Skin epidermis (tissue), 12 donors: ENCODE data around the gene ZFC3H1.

Source experiments
- H3K27ac ChIP-seq, 21 experiments: fragments of 200-600 bp; sonication (generic) in 11 of 21; one replicate each; pipeline ENCODE4 v1.5.0; 2020; ENCODE audit warnings: mild to moderate bottlenecking in 3 of 21, inconsistent platforms in 2 of 21, moderate library complexity in 2 of 21
- H3K4me3 ChIP-seq, 7 experiments: fragments of 200-600 bp; sonication (generic) in 2 of 7; one replicate each; pipeline ENCODE4 v1.5.0; 2020; ENCODE audit warnings: inconsistent platforms in 2 of 7, mild to moderate bottlenecking in 2 of 7, moderate library complexity in 1 of 7

ZFC3H1 gene

GRCh38 chr12:71685914-71686657 lies 22.4 kb upstream of the ZFC3H1 start, which contains the start of gene TMEM19:
TSS of gene TMEM19 (plus strand) at chr12:71686082. CDS start at chr12:71686681, 599 bp downstream.
- Histone ChIP-seq H3K4me3 (peak within 1 kb of the TSS; percentile 56 to 75 (median 62)), H3K27ac (peak within 1 kb of the TSS; percentile 60 to 95 (median 88))

GRCh38 chr12:71685312-71685906 lies 21.8 kb upstream of the ZFC3H1 start:
- H3K27ac ChIP-seq = peak overlapping the region in 20 of 21 experiments; percentile 74 to 95 (median 88)
- peak overlapping the region; percentile 56 to 75 (median 62) for H3K4me3 ChIP-seq

- Histone ChIP-seq H3K27ac (no peak overlapping the region), H3K4me3 (no peak overlapping the region)
Measured at GRCh38 chr12:71684081-71684480, 20.4 kb upstream of the ZFC3H1 start.

DNA sequence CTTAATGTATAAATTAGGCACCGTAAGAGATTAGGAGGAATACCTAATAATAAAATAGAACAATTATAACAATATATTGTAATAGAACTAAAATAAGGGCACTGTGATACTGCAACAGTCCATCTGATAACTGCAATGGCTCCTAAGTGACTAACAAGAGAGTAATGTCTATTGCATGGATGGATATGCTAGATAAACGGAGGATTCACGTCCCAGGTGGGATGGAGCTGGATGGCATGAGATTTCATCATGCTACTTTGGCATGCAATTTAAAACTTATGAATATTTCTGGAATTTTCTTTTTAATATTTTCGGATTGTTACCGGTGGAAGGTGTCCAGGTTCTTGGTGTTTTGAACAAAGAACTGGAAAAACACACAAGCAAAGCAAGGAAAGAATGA lies 20.0 kb upstream of the ZFC3H1 start:
- no peak overlapping the region for H3K4me3 ChIP-seq
- H3K27ac ChIP-seq = no peak overlapping the region

- Histone ChIP-seq H3K27ac (no peak overlapping the region), H3K4me3 (no peak overlapping the region)
Measured at GRCh38 chr12:71682466-71682865, 18.8 kb upstream of the ZFC3H1 start.

DNA sequence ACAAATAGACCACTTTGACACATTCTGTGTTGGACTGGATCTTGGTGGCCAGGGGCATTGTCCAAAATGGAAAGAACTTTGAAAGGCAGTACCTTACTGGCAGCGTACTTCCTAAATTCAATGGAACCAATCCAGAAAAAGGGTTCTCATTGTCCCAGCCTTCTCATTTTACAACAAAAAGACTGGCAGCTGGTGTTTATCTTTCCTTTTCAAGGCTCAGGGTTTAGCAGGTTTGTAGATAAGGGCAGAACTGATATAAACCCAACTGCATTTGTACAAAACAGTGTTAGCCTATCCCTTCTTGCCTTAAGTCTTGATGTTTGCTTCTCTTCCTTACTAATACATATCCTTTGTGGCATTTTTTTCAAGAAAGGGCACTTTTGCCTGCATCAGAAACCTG lies 8.2 kb upstream of the ZFC3H1 start:
- no peak overlapping the region for H3K27ac ChIP-seq
- H3K4me3 ChIP-seq = no peak overlapping the region

DNA sequence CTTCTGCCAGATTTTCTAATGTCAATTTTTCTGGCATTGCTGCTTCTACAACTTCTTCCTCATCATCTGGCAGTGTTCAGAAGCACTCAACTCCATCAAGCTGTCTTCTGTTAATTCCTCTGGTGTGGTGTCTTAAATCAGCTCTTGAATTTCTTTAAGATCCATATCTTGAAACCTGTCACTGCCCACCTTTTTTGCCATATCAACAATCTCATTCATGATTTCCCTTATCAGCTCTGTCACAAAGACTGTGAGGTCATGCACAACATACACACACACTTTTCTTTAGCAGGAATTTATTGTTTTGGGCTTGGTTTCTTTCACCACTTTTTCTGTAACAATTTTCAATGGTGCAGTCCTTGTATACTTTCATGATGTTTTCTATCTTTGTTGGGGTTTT lies 7.7 kb upstream of the ZFC3H1 start:
- H3K27ac ChIP-seq = no peak overlapping the region
- no peak overlapping the region for H3K4me3 ChIP-seq

- Histone ChIP-seq H3K27ac (no peak overlapping the region), H3K4me3 (no peak overlapping the region)
Measured at GRCh38 chr12:71666259-71666658, 2.6 kb upstream of the ZFC3H1 start.

GRCh38 chr12:71665090-71665463 lies 1.4 kb upstream of the ZFC3H1 start:
- Histone ChIP-seq H3K27ac (peak overlapping the region in 17 of 21 experiments; percentile 80 to 98 (median 95)), H3K4me3 (peak overlapping the region; percentile 69 to 95 (median 77))

DNA sequence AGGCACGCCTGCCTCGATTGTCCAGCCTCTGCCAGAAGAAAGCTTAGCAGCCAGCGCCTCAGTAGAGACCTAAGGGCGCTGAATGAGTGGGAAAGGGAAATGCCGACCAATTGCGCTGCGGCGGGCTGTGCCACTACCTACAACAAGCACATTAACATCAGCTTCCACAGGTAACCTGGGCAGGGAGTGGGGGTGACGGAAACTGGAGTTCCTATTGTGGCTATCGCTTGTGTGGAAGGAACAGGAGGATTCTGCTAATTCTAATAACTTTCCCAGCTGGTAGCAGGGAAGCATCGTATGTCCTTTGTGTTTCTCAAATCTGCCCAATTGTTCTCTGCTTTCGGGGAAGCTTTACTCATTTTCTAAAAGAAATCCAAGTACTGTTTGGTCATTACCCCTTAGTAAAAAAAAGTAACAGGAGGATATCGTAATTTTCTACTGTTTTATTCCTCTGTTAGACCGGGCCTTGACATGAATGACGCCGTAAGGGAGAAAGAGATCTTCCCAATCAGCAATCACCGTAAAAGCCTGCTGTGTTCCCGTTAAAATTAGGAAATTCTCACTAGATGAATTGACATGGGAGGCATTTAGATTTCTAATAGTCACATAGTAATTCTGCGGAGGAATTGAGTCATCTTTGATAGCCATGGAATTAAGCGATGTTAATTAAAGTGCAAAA lies 902 bp upstream of the ZFC3H1 start:
- peak overlapping the region; percentile 69 to 95 (median 77) for H3K4me3 ChIP-seq
- peak overlapping the region; percentile 51 to 98 (median 95) for H3K27ac ChIP-seq

DNA sequence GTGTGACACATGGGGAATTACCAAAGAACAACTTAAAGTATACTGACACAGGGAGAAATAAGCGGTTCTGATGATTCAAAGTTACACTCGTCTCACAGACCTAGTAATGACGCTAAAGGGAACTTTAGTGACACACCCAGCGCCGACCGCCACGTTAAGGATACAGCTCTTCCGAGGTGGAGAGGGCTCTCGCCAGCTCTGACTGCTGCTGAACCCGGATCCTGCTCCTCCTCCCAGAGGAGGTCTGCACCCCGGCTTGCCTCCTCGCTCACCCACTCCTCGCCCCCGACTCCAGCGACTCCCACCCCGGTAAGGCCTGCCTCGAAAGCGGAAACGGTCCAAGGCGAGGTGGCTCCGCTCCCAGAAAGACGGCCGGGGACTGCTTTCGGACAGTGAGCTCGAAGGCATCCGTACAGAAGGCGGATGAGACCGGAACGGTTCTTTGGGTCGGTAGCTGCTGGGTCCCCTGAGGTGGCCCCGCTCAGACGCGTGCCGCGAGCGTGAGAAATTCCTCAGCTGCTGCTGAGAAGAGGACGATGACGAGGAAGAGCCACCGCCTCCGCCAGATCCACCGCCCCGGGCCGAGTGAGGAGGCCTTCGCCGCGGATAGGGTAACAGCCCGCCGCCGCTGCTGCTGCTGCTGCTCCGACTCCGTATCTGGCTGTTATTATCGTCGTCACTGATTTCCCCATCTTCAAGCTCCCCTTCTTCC lies 643 bp downstream of the ZFC3H1 start:
- Histone ChIP-seq H3K4me3 (peak overlapping the region; percentile 69 to 95 (median 77)), H3K27ac (peak overlapping the region; percentile 75 to 98 (median 95))

GRCh38 chr12:71661977-71662530 lies 1.6 kb downstream of the ZFC3H1 start:
- H3K4me3 ChIP-seq = peak overlapping the region; percentile 69 to 95 (median 77)
- H3K27ac ChIP-seq = peak overlapping the region in 17 of 21 experiments; percentile 83 to 98 (median 95)

- H3K4me3 ChIP-seq = peak overlapping the region in 1 of 7 experiments; percentile 3
Measured at GRCh38 chr12:71656740-71657139, 6.9 kb downstream of the ZFC3H1 start.

DNA sequence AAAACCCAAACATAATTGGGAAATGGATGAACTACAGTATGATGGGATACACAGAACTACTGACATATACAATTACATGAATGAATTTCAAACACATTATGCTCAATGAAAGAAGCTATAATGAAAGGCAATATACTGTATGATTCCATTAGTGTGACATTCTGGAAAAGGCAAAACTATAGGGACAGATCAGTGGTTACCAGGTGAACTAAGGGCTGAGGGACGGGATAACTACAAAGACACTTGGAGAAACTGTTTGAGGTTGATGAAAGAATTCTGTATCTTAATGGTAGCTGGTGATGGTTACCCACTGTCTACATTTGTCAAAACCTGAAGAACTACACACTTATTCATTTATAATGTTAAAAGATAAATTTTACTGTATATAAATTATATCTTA lies 7.7 kb downstream of the ZFC3H1 start:
- Histone ChIP-seq H3K4me3 (peak overlapping the region in 1 of 7 experiments; percentile 11), H3K27ac (peak overlapping the region in 1 of 21 experiments; percentile 23)

More at GRCh38 chr12:71656740-71657139, 6.9 kb downstream of the ZFC3H1 start:
- H3K27ac ChIP-seq = peak overlapping the region in 1 of 21 experiments; percentile 48

GRCh38 chr12:71655495-71655894 lies 8.2 kb downstream of the ZFC3H1 start:
- Histone ChIP-seq H3K4me3 (peak overlapping the region in 1 of 7 experiments; percentile 11), H3K27ac (peak overlapping the region in 1 of 21 experiments; percentile 23)

DNA sequence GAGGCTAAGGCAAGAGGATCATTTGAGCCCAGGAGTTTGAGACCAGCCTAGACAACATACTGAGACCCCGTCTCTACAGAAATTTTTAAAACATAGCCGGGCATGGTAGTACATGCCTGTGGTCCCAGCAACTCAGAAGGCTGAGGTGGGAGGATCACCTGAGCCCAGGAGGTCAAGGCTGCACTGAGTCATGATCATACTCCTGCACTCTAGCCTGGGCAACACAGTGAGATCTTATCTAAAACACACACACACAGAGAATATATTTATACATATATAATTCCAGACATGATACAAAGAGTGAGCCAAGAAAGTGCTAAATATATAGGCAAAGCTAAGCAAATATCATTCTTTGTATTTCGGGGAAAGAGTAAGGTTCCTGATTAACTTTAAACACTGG lies 9.4 kb downstream of the ZFC3H1 start:
- no peak overlapping the region for H3K27ac ChIP-seq
- H3K4me3 ChIP-seq = no peak overlapping the region

GRCh38 chr12:71653137-71653536 lies 10.5 kb downstream of the ZFC3H1 start:
- no peak overlapping the region for H3K27ac ChIP-seq
- no peak overlapping the region for H3K4me3 ChIP-seq

- H3K4me3 ChIP-seq = no peak overlapping the region
Measured at GRCh38 chr12:71652656-71653055, 11.0 kb downstream of the ZFC3H1 start.

GRCh38 chr12:71649401-71649800 lies 14.2 kb downstream of the ZFC3H1 start:
- H3K4me3 ChIP-seq = no peak overlapping the region
- H3K27ac ChIP-seq = no peak overlapping the region

More at GRCh38 chr12:71652656-71653055, 11.0 kb downstream of the ZFC3H1 start:
- no peak overlapping the region for H3K27ac ChIP-seq
